ENCODE data around the gene CALM3. TPM values are rescaled to one million over a fixed set of nuclear protein-coding genes. Genes with fewer than 3 reads are reported as not detected.
"Not testable (repeated sequence)": the region's sequence is repeated elsewhere in the genome, so short reads cannot be mapped to it uniquely, and the experiment has no call there.

The CALM3 gene
- total RNA-seq: 89.6 TPM

DNA sequence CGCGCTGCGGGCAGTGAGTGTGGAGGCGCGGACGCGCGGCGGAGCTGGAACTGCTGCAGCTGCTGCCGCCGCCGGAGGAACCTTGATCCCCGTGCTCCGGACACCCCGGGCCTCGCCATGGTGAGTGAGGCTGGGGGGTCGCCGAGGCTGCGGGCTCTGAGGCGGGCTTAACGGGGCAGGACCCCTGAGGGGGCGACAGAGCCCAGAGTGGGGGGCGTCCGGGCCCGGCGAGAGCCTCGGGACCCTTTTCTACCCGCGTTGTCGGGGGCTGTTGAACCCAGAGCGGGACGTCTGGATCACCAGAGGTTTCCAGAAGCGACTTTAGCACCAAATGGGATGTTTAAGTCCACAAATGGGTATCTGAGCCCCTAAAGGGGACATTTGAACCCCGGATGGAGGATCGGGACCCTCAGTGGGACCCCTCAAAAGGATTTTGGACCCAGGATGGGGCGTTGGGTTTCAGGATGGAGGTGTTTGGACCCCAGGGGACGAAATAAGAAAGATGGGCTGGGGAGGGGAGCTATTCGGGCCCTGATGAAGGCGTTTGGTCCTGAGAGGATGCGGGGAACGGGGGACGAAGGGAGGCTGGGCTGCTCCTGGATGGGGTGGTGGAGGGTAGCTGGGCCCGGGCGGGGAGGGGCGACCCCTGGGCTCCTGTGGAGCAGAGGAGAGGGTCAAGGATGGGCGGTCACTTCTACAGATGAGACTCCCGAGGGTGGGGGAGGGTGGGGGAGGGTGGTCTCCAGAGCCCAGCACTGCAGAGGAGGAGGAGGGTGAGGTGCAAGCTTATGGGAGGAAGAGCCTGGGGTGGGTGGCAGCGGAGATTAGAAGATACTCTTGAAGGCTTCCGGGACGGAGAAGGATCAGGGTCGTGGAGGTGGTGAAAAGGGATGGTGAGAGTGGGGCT is at the start of gene CALM3:
CALM3 (plus strand) TSS at position 13 of the 907 bp plus-strand sequence; CDS start at position 118, 105 bp downstream.
- peak; percentile 46 for DNase-seq (ENCODE audit: low spot score)
- no peak for ATAC-seq

DNA sequence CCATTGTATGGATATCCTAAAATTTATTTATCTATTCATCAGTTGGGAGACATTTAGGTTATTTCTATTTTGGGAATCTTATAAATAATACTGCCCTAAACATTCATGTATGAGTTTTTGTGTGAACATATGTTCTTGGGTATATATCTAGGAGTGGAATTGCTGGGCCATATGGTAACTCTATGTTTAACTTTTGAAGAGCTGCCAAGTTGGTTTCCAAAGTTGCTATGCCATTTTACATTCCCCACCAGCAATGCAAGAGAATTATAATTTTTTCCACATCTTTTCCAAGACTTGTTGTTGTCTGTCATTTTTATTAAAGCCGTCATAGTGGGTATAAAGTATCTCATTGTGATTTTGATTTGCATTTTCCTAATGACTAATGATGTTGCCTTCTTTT is 48.2 kb upstream of the CALM3 start:
- no peak for DNase-seq (ENCODE audit: low spot score)
- no peak for ATAC-seq

DNA sequence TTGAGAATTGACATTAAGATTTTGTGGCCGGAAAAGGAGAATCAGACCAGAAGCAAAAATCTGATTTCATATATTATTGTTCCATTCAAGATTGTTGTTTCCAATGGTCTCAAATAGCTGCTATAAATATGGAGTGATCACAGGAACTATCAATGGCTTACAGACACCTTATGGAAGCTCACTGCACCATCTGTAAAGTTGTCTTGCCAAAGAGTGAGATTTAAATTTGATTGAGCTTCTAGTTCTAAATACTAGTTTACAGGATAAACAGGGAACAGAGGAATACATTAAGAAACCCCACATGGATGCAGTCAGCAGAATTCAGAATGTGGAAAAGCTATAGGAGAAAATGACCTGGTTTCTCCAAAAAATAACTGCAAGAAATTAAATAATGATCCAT is 47.0 kb upstream of the CALM3 start:
- no peak for ATAC-seq
- DNase-seq (ENCODE audit: low spot score): no peak

DNA sequence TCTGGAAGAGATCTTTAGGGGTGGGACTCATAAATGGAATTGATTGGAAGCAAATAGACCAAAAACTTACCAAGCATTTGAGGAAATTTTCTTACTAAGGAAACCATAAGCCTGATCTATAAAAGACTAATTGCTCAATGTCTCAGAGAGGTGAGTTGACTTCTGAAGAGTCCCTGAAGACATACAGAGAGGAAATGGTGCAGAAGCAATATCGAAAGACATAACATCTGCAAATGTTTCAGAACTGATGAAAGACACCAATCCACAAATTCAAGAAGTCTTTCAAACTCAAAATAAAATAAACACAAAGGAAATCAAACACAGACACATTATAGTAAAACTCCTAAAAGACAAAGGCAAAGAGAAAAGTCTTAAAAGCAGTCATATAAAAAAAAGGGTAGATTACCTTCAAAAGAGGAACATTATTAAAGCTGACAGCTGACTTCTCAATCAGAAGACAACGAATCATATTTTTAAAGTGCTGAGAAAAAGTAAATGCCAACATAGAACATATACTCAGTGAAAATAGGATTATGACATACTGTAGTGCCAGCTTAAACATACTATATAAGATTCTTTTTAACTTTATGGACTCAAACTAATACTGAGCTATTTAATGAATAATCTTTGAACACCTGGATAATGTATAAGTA is 45.4 kb upstream of the CALM3 start:
- no peak for ATAC-seq
- no peak for DNase-seq (ENCODE audit: low spot score)

DNA sequence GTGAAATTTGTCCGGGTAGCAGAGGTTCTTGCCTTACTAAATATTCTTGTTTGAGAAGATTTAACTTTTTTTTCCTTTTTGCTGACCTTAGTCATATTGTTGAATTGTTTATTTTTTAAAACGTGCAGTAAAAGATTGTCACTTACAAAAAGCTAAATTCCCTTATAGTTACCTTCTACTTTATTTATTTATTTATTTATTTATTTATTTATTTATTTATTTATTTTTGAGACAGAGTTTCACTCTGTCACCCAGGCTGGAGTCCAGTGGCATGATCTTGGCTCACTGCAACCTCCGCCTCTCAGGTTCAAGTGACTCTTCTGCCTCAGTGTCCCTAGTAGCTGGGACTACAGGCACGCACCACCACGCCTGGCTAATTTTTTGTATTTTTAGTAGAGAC is 44.7 kb upstream of the CALM3 start:
- DNase-seq (ENCODE audit: low spot score): peak; percentile 2
- not testable (repeated sequence) for ATAC-seq

DNA sequence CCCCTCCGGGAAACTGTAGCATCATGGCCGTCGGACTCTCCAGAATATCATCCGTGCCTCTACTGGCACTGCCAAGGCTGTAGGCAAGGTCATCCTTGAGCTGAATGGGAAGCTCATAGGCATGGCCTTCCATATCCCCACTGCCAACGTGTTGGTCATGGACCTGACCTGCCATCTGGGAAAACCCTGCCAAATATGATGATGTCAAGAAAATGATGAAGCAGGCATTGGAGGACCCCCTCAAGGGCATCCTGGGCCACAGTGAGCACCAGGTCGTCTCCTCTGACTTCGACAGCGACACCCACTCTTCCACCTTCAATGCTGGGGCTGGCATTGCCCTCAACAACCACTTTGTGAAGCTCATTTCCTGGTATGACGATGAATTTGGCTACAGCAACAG is 41.9 kb upstream of the CALM3 start:
- DNase-seq (ENCODE audit: low spot score) (no peak), ATAC-seq (no peak)

DNA sequence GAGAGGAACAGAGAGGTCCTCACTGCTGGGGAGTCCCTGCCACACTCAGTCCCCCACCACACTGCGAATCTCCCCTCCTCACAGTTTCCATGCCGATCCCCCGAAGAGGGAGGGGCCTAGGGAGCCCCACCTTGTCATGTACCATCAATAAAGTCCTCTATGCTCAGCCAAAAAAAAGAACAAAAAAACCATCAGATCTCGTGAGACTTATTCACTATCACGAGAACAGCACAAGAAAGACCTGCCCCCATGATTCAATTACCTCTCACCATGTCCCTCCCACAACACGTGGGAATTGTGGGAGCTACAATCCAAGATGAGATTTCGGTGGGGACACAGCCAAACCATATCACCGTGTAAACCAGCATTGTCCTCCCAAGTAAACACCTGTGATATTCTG is 41.5 kb upstream of the CALM3 start:
- ATAC-seq: not testable (repeated sequence)
- peak; percentile 1 for DNase-seq (ENCODE audit: low spot score)

DNA sequence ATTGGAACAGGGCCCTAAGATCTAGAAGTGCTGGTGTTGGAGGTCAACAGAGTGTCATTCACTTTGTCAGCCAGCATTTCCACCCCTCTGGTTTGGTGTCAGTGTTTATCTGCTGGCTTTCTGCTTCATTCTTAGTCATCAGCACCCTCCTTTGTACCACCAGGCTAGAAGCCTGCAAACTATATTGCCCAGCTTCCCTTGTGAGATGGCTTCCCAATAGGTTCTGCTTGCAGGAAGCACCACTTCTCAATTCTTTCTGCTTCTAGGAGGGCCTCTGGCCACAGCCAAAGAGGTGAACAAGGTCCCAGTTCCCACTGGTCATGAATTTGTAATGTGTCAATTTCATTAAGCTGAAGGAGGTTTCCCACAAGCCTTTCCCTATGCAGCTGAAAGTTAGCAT is 36.4 kb upstream of the CALM3 start:
- DNase-seq (ENCODE audit: low spot score) (no peak), ATAC-seq (no peak)

DNA sequence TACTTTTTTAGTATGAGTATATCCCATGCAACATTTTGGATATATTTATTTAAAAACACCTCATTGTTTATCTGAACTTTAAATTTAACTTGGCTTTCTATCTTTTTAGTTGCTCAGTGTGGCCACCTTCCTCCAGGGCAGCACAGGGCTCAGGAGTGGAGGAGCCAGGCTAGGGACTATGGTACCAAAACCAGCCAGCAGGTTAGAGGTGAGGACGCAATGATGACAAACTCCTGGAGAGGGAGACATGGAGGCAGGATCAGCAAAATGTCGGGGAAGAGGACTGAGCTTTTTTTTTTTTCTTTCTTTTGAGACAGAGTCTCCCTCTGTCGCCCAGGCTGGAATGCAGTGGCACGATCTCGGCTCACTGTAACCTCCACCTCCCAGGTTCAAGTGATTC is 29.6 kb upstream of the CALM3 start:
- no peak for DNase-seq (ENCODE audit: low spot score)
- ATAC-seq: peak; percentile 47

DNA sequence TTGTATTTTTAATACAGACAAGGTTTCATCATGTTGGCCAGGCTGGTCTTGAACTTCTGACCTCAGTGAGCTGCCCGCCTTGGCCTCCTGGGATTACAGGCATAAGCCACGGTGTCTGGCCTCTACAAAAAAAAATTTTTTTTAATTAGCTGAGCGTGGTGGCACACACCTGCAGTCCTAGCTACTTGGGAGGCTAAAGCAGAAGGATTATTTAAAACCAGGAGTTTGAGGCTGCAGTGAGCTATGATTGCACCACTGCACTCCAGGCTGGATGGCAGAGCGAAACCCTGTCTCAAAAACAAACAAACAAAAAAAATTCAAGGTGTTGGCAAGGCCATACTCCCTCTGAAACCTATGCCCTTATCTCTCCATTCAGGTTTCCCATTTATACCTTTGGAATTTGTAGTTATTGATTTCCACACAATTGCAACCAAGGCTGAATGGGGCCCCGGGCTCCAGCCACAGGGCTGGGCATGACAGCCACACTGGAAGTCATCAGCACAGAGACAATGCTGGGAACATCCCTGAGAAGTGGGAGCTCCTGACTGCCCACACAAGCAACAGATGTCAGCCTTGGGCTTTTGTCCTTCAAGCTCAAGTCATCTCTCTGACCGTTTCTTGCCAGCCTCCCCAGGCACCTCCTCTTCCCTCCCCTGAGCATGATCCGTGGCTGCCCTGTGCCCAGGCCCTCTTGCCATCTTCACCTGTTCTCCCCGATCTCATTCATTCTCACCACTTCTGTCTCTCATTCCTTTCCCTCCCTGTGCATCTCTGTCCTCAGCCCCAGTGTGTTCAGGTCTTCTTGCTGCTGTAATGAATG is 27.2 kb upstream of the CALM3 start:
- ATAC-seq: peak; percentile 62
- no peak for DNase-seq (ENCODE audit: low spot score)

DNA sequence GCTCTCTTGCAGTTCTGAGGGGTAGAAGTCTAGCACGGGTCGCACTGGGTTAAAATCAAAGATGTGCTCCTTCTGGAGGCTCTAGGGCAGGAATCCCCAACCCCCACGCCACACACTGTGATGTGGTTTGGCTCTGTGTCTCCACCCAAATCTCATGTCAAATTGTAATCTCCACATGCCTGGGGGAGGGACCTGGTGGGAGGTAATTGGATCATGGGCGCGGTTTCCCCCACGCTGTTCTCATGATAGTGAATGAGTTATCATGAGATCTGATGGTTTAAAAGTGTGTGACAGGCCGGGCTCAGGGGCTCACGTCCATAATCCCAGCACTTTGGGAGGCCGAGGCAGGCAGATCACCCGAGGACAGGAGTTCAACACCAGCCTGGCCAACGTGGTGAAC is 26.6 kb upstream of the CALM3 start:
- ATAC-seq (no peak), DNase-seq (ENCODE audit: low spot score) (no peak)

DNA sequence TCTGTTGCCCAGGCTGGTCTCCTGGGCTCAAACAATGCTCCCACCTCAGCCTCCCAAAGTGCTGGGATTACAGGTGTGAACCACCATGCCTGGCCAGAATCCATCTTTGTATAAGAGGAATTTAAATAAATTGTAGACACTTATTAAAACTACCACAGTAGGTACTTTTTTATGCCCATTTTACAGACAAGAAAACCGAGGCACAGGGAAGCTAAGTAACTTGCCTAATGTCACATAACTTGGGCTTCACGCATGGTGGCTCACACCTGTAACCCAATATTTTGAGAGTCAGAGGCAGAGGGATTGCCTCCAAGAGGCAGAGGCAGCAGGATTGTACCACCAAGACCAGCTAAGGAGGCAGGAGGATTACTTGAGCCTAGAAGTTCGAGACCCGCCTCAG is 22.7 kb upstream of the CALM3 start:
- ATAC-seq (no peak), DNase-seq (ENCODE audit: low spot score) (no peak)

DNA sequence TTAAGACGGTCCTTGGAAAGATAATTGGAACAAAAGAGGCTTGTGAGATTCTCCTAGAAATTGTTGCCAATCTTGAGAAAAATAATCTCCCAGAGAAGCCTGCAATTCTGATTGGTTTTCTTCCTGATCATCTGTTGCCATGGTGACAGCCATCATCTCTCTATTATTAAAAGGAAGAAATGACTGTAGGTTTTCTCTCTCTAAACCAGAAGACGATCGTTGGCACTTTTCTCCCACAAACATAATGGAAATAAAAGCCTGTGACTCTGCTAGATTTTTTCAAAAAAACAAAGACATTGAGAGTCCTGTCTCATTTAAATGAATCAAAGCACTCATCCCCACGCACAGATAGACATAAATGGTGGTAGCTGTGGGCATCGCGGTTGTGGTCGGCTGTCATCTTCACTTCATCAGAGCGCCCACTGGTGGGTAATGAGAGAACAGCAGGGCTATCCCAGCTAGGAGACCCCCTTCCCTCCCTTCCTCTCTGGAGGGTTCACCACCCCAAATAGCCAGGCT is 21.7 kb upstream of the CALM3 start:
- peak; percentile 28 for ATAC-seq

DNA sequence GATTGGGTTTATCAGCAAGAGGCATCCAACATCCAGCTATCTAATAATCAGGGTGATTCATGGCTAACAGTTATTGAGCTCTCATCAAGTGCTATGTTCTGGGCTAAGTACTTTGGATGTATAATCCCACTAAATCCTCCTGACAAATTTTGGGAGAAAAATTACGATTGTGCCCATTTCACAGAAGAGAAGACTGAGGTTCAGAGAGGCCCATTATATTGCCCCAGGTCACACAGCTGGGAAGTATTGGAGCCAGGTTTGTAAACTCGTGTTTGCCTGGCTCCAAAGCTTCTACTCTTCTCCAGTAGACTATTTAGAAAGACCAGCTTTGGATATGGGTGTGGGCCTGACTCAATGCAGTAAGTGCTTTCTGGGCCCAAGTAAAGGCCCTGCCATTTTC is 20.9 kb upstream of the CALM3 start:
- no peak for ATAC-seq
- no peak for DNase-seq (ENCODE audit: low spot score)

More for the DNA sequence above, 21.7 kb upstream of the CALM3 start:
- DNase-seq (ENCODE audit: low spot score): no peak

DNA sequence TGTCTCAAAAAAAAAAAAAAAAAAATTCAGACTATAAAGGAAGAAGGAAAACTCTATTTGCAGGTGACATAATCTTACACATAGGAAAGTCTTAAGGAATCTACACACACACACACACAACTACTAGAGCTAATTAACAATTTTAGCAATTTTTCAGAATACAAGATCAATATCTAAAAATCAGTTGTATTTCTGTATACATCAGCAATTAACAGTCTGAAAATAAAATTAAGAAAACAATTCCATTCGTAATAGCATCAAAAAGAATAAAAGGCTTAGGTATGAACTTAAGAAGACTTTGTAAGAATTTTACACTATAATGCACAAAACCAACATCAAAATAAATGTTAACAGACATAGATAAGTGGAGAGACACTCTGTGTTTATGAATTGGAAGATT is 15.6 kb upstream of the CALM3 start:
- DNase-seq (ENCODE audit: low spot score) (no peak), ATAC-seq (no peak)

DNA sequence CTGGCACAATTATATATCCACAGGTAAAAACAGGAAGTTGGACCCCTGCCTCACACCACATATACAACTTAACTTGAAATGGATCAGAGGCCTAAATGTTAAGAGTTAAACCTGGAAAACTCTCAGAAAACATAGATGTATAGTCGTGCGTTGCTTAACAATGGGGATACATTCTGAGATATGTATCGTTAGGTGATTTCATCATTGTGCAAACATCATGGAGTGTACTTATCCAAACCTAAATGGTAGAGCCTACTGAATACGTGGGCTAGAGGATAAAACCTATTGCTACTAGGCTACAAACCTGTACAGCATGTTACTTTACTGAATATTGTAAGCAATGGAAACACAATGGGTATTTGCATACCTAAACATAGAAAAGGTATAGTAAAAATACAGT is 14.8 kb upstream of the CALM3 start:
- DNase-seq (ENCODE audit: low spot score) (no peak), ATAC-seq (no peak)

DNA sequence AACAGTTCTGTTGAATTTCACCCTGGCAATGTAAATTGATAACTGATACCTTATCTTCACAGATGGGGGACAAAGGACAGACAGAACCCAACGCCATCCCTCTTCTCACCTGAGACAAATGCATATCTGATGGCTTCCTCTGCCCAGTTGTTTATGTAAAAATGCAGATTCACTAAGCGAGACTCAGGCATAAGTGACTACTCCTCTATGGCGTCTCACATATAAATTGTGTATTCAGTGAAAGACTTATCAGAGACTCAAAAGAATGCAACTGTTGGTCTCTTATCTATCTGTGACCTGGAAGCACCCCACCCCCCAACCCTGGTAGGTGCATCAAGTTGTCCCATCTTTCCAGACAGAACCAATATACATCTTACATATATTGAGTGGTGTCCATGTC is 13.3 kb upstream of the CALM3 start:
- ATAC-seq (no peak), DNase-seq (ENCODE audit: low spot score) (no peak)

DNA sequence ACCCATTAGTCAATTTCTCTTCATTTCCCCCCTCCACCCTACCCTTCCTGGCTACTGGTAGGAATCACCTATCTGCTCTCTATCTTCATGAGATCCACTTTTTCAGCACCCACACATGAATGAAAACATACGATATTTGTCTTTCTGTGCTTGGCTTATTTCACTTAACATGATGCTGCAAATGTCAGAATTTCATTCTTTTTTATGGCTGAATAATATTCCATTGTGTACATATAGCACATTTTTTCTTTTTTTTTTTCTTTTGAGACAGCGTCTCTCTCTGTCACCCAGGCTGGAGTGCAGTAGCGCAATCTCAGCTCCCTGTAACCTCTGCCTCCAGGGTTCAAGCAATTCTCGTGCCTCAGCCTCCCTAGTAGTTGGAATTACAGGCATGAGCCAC is 9.9 kb upstream of the CALM3 start:
- ATAC-seq: no peak
- DNase-seq (ENCODE audit: low spot score): no peak

DNA sequence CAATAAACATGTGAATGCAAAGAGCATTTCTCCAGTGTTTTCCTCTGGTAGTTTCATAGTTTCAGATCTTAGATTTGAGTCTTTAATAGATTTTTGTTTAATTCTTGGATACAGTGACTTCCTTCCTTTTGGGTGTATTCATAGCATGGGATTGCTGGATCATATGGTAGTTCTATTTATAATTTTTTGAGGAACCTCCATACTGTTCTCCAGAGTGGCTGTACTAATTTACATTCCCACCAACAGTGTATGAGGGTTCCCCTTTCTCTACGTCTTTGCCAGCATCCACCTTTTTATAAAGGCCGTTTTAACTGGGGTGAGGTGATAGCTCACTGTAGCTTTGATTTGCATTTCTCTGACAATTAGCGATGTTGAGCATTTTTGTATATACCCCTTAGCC is 9.3 kb upstream of the CALM3 start:
- no peak for ATAC-seq
- no peak for DNase-seq (ENCODE audit: low spot score)

DNA sequence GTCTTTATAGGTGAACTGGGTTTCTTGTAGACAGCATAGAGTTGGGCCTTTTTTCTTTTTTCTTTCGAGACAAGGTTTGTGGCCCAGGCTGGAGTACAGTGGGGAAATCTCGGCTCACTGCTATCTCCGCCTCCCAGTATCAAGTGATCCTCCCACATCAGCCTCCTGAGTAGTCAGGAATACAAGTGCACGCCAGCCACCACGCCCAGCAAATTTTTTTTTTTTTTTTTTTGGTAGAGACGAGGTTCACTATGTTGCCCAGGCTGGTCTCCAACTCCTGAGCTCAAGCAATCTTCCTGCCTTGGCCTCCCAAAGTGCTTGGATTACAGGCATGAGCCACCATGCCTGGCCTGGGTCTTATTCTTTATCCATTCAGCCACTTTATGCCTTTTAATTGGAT is 5.1 kb upstream of the CALM3 start:
- no peak for ATAC-seq

DNA sequence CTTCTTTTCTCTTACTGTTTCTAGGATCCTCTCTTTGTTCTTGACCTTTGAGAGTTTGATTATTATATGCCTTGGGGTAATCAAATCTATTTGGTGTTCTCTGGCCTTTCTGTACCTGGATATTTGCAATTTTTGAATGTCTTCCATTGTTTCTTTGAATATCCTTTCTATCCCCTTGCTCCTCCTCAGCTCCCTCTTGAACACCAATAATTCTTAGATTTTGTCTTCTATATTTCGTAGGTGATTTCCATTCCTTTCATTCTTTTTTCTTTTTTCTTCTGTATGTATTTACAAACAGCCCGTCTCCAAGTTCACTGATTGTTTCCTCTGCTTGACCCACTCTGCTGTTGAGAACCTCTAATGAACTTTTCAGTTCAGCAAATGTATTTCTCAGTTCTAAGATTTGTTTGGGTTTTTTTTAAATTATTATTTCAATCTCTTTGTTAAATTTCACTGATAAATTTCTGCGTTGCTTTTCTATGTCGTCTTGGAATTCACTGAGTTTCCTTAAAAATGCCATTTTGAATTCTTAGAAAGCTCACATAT is 2.7 kb upstream of the CALM3 start:
- ATAC-seq (no peak), DNase-seq (ENCODE audit: low spot score) (no peak)

More for the DNA sequence above, 5.1 kb upstream of the CALM3 start:
- no peak for DNase-seq (ENCODE audit: low spot score)

Measured in left lobe of liver (tissue), 2 donors.